Left forelimb (tissue), 1 donor: ENCODE data around the gene CDH23.

Source experiments
- DNase-seq: peaks from one replicate; pipeline ENCODE4 v3.0.0-alpha.2; 2018; ENCODE audit warnings: low spot score

Gene CDH23

GRCh38 chr10:71638822-71639719 lies 242.4 kb downstream of the CDH23 start:
- no peak for DNase-seq

DNA sequence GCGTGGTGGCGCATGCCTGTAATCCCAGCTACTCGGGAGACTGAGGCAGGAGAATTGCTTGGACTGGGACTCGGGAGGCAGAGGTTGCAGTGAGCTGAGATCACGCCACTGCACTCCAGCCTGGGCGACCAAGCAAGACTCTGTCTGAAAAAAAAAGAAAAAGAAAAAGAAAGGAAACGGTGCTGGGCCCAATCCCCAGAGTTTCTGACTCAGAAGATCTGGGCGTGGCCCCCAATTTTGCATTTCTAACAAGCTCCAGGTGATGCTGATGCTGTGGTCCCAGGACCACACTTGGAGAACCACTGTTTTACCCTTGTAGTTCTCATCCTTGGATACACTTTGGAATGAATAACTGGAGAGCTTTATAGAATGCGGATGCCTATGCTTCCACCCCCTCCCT lies 243.9 kb downstream of the CDH23 start:
- DNase-seq = no peak

- no peak for DNase-seq
Measured at GRCh38 chr10:71641449-71641848, 244.7 kb downstream of the CDH23 start.

DNA sequence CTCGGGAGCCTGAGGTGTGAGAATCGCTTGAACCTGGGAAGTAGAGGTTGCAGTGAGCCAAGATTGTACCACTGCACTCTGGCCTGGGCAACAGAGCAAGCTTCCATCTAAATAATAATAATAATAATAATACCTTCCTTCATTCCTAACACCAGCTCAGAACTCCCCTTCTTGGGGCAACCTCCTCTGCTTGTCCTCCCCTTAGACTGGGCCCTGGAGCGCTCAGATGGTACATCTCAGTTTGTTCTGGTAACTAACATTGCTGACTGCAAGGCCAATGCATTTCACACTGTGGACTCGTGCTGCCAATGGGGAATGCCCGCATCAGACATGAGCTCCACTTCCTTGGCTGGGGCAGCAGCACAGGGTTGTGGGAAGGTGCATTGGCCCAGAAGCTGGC lies 245.3 kb downstream of the CDH23 start:
- no peak for DNase-seq

- DNase-seq = no peak
Measured at GRCh38 chr10:71643904-71644303, 247.2 kb downstream of the CDH23 start.

DNA sequence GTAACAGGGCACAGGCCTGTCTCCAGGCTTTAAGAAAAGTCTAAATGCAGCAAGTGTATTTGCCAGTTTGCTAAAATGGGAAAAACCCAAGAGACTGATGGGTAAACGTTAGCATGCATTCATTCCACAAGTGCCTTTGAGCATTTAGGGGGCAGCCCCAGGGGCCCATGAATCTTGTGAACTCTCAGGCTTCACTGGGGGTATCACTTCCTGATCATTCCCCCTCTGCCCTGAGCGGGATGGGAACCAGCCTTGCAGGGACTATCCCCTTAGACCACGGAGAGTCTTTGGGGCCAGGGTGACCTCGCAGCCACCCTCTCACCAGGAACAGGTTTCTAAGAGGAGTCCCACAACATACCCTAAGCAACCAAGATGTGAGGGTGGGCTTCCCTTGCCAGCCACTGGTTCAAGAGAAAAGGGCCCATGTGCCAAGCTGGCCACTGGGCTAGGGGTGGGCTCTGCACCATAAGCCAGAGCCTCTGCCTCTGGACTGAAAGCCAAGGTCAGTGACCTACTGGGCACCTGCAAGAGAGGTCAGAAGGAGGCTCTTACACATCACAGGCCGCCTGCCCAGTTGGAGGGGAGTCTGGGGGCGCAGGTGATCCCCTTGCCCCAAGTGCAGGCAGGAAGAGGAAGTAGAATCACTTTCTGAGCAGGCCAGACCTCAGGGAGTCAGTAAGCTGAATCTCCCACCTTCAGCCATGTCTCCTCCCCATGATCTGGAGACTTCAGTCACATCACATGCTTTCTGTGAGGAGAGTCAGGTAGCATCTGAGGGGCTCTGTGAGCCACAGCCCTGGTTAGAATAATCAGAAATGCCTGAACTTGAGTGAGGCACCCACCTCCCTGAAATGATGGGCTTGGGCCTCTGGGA lies 247.8 kb downstream of the CDH23 start:
- DNase-seq = no peak

GRCh38 chr10:71645185-71645584 lies 248.5 kb downstream of the CDH23 start:
- no peak for DNase-seq

DNA sequence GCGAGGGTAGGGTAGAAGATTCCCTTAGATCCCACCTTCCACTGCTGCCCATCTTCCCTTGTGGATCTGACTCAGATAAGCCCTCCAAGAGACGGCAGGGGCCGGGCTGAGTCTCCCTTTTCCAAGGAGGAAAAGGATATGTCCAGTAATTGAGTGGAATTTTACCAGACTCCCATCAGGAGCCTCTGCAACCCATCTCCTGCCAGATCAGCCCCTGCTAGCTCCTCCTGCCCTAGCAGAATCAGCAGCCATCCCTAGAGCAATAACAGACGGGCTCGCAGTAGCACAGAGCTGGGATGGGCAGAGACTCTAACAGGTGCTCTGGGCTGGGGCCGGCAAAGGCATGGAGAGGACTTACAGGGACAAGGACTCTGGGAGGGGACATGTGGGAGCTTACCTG lies 249.3 kb downstream of the CDH23 start:
- no peak for DNase-seq

DNA sequence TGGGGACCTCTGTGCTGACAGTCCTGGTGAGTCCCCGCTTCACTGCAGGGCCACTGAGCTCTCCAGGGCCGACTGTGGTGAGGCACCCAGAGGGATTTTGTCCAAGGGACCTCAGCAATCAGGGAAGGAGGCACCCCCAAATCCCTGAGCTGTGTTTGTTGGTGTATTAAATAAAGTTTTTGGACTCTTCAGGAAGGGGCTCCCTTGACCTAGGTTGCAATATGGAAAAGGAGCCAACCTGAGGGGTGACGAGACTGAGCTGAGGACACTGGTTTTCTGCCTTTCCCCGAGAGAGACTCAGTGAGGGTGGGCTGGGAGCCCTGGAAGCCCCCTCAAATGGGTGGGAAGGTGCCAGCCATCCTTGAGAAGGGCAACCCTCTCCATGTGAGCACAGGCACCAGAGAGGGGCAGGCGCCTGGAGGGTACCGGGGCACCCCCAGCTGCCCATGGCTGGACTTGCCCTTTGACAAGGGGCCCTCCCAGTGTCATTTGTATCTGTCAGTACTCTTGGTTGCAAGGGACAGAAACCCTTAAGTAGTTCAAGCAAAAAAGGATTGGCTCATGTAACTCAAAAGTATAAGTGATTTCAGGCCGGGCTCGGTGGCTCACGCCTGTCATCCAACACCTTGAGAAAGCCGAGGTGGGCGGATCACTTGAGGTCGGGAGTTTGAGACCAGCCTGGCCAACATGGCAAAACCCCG lies 250.0 kb downstream of the CDH23 start:
- no peak for DNase-seq

DNA sequence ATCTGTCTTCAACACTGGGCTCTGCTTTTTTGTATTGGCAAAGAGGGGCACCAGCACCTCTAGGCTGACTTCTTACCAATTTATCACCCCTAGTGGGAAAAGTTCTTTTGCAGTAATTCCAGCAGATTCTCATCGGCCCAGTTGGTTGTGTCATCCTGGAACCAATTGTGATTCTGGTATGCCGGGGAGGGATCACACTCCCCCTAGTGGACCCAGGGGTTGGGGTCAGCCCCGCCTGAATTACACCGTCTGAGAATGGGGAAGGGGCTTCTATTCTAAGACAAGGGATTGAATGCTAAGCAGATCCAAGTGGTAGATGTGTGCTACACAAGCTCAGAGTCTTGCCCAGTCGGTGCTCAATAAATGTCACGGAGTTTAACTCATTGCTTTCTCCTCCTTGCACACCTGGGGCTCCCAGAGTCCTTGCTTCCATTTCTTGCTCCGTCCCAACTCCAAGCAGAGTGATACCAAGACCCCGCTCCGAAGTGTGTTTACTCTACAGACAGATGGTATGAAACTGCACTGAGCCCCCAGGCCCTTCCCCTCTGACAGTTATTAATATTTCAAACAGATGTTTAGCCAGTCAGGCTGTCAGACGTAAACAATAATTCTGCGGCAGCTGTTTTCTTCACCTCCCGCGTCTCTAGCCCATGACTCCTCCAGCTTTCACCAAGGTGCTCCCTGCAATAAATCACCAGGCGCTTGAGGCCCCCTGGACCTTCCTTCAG lies 251.0 kb downstream of the CDH23 start:
- DNase-seq = no peak

DNA sequence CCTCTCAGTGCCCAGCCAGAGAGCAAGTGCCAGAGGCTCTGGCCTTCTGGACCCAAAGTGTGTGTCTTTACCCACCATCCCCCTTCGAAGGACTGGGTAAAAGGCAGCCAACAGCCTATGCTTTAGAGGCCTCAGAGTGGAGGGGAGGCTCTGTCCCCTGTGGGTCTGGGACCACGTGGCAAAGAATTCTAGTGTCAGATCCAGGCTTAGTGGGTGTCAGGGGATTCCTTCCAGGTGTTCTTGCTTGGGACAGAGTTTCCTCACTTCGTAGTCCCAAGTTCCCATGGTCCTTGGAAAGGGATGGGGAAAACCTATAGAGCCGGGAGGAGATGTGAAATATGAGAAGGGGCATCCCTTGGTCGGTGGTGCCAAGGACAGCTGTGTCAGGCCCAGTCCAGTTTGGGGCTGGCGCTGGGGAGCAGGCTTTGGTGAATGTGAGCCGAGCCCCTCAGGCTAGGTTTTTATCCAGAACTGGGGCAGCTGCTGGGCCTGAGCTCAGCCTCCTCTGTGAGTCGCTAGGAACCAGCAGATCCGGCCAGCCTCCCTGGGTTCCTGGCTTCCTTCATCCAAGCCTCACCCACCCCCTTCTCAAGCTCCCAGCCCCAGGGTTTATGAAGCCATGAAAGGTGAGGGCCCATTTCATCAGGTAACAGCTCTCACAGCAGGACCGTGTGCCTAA lies 251.7 kb downstream of the CDH23 start:
- DNase-seq = no peak

- DNase-seq = no peak
Measured at GRCh38 chr10:71648933-71649320, 252.2 kb downstream of the CDH23 start.

GRCh38 chr10:71649631-71650030 lies 252.9 kb downstream of the CDH23 start:
- DNase-seq = no peak

- no peak for DNase-seq
Measured at GRCh38 chr10:71650397-71650796, 253.7 kb downstream of the CDH23 start.

- no peak for DNase-seq
Measured at GRCh38 chr10:71651428-71651827, 254.7 kb downstream of the CDH23 start.

- DNase-seq = no peak
Measured at GRCh38 chr10:71651928-71652327, 255.2 kb downstream of the CDH23 start.

- no peak for DNase-seq
Measured at GRCh38 chr10:71653044-71653443, 256.3 kb downstream of the CDH23 start.

DNA sequence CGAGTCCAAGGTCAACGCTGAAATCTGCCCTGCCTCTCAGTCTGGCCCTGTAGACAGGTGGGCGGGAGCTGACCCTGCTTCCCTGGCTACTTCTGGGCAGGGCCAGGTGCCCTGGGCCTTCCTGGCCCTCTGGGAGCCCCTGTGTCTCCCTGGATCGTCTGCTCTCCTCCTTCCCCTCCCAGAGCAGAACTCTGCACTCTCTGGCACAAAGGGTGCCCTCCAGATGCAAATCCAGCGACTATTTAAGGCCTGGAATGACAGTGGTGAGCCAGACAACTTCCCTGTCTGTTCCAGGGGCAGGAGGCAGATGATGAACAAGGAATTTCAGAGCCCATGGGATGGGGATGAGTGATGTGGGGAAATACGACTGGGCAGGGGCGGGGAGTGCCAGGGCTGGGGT lies 259.5 kb downstream of the CDH23 start:
- no peak for DNase-seq

DNA sequence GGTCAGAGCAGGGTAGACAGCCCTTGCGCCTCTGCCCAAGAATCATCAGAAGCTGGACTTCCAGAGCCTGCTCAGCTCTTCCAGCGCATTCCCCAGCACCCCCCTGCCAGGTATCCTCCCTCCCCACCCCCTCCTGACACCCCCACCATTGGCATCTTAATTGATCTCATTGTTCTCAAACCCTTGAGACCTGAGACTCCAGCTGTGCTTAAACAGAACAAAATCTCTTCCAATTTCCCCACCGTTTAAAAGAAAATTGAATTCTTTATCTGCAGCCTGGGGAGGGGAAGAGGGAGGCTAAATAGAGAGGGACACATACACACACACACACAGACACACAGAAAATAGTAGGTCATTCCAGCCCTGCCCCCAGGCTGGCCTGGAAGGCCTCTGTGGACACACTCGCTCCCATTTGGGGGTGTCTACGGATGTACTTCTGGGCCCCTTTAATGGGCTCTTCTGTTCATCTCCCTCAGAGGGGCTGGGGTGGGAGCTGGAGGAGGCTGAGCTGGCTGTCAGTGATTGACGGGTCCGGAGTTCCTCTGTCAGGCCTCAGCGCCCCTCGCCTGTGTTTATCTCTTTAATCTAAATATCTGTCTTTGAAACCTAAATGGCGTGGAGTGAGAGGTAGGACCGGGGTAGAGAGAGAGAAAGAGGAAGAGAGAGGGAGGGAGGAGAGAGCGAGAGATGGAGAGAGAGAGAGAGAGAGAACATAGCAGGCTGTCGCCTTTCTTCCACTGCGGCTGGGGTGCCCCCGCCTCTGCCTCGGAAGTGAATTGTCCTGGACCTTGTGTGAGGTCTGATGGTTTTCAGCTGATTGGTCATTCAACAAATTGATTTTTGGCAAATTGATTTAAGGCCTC lies 261.1 kb downstream of the CDH23 start:
- no peak for DNase-seq

GRCh38 chr10:71658467-71658745 lies 261.7 kb downstream of the CDH23 start:
- no peak for DNase-seq
